DLD1 (cell line): ENCODE measurements around the gene ITGB2.

ENCODE experiments used
- in situ Hi-C: cut with HindIII; loops from 2 replicates; pipeline ENCODE4 v1.10.0; 2017; ENCODE audit warnings: low sequenced_read_pairs

Gene ITGB2

GRCh38 chr21:44854391-44854663, 66.4 kb downstream of the ITGB2 start:
- in situ Hi-C loops, result no loop called here

- in situ Hi-C loops, result no loop called here
Measured at GRCh38 chr21:44853601-44854390, 66.9 kb downstream of the ITGB2 start.

GRCh38 chr21:44850905-44851657, 69.6 kb downstream of the ITGB2 start:
- in situ Hi-C loops, result no loop called here

GRCh38 chr21:44850208-44850800, 70.4 kb downstream of the ITGB2 start:
- in situ Hi-C loops, result no loop called here

GRCh38 chr21:44849616-44850130, 71.0 kb downstream of the ITGB2 start:
- in situ Hi-C loops, result no loop called here

- in situ Hi-C loops, result no loop called here
Measured at GRCh38 chr21:44848821-44849521, 71.7 kb downstream of the ITGB2 start.

- in situ Hi-C loops, result no loop called here
Measured at GRCh38 chr21:44847261-44848056, 73.2 kb downstream of the ITGB2 start.

- in situ Hi-C loops, result no loop called here
Measured at GRCh38 chr21:44846485-44847260, 74.0 kb downstream of the ITGB2 start.

GRCh38 chr21:44846224-44846484, 74.5 kb downstream of the ITGB2 start:
- in situ Hi-C loops, result no loop called here

GRCh38 chr21:44845418-44846223, 75.1 kb downstream of the ITGB2 start:
- in situ Hi-C loops, result no loop called here

- in situ Hi-C loops, result no loop called here
Measured at GRCh38 chr21:44844256-44844655, 76.4 kb downstream of the ITGB2 start.

- in situ Hi-C loops, result no loop called here
Measured at GRCh38 chr21:44842721-44843445, 77.8 kb downstream of the ITGB2 start.

GRCh38 chr21:44842087-44842486, 78.6 kb downstream of the ITGB2 start:
- in situ Hi-C loops, result no loop called here

GRCh38 chr21:44840771-44841170, 79.9 kb downstream of the ITGB2 start:
- in situ Hi-C loops, result no loop called here

GRCh38 chr21:44838951-44839350, 81.7 kb downstream of the ITGB2 start:
- in situ Hi-C loops, result no loop called here

- in situ Hi-C loops, result no loop called here
Measured at GRCh38 chr21:44838039-44838895, 82.4 kb downstream of the ITGB2 start.

GRCh38 chr21:44837537-44837936, 83.2 kb downstream of the ITGB2 start:
- in situ Hi-C loops, result no loop called here
